ENCODE data around the gene TMC6. TPM values are rescaled to one million over a fixed set of nuclear protein-coding genes. Genes with fewer than 3 reads are reported as not detected.

The TMC6 gene, protein sequence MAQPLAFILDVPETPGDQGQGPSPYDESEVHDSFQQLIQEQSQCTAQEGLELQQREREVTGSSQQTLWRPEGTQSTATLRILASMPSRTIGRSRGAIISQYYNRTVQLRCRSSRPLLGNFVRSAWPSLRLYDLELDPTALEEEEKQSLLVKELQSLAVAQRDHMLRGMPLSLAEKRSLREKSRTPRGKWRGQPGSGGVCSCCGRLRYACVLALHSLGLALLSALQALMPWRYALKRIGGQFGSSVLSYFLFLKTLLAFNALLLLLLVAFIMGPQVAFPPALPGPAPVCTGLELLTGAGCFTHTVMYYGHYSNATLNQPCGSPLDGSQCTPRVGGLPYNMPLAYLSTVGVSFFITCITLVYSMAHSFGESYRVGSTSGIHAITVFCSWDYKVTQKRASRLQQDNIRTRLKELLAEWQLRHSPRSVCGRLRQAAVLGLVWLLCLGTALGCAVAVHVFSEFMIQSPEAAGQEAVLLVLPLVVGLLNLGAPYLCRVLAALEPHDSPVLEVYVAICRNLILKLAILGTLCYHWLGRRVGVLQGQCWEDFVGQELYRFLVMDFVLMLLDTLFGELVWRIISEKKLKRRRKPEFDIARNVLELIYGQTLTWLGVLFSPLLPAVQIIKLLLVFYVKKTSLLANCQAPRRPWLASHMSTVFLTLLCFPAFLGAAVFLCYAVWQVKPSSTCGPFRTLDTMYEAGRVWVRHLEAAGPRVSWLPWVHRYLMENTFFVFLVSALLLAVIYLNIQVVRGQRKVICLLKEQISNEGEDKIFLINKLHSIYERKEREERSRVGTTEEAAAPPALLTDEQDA
- 116 and 133 TPM in 2 replicates for total RNA-seq (2022)
- Bru-seq, nascent RNA = percentile 56 among the genes with signal in this experiment
- percentile 70 among the genes with signal in this experiment for BruChase-seq, experiment 1, labeled RNA remaining after a 6-hour chase
- percentile 74 among the genes with signal in this experiment for BruChase-seq, experiment 2, labeled RNA remaining after a 2-hour chase
- long read RNA-seq, full-length matches to known transcripts = 14 of 59 reads
- long read RNA-seq, partial matches to known transcripts = 13 of 59 reads
- long read RNA-seq, other reads (novel, unspliced or antisense) = 32 of 59 reads

DNA sequence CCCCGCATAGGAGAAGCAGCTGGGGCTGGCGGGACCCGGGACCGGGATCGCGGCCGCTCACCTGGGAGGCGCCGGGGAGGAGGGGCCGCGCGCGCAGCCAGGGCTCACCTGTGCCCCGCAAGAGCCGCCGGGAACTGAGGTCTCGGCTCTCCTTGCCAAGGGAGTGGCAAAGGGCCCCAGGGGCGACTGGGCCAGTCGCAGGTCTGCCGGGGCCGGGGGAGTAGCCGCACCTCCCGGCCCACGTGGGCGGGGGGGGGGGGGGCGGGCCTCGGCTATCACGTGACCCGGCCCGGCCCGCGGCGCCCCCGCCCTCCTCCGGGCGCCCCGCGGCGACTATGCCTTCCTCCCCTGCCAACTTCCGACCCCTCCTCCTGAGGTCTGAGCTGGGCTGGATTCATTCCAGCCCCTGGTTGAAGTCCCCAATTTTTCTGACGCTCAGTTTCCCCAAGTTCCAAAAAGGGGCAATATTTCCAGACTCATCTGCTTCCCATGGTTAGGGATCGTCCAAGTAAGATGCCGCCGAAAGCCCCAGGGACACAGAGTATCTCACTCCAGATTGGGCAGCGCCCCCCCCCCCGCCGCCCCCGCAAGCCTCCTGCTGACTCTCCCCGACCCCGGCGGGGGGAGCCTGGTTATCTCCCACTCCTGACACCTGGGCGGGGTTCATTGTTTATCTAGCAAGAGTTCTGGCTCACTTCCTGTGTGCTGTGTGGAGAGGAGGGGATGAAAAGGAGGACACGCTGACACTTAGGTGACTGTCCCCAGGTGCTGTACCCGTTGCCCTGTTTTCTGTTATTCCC lies at the start of gene TMC6:
TMC6 (minus strand) TSS at position 205 of the 800 bp plus-strand sequence. CDS start 1,923 bp downstream, outside the sequence.
- intact Hi-C loops (cut with micrococcal nuclease; ENCODE audit: unreplicated experiment) = no loop called here
- CTCF ChIA-PET = interaction anchor here (0.6 to 2.3 kb wide), 7 partner anchors 8 to 78 kb away, joined by 3 to 7 read pairs (median 5); partner anchors contain the start of genes AFMID and TK1
- TF ChIP-seq CTCF (IDR thresholded peaks at IDR 0.05; ENCODE audit: unreplicated experiment) = no peak
- H3K9me3 Mint-ChIP-seq (ENCODE audit: low read depth, unreplicated experiment) = no peaks in the 10 kb centered on the region
- H3K27ac Mint-ChIP-seq (ENCODE audit: unreplicated experiment) = peak within 1 kb of the TSS; percentile 87
- peak within 1 kb of the TSS; percentile 88 for H3K4me3 Mint-ChIP-seq (ENCODE audit: low read depth, unreplicated experiment)
- no TSS peak for BruUV-seq (replicated peaks)
- H3K36me3 Mint-ChIP-seq (ENCODE audit: insufficient read depth, unreplicated experiment) = peaks cover 55% of the 10 kb centered on the region
- peaks cover 28% of the 10 kb centered on the region for H3K4me1 Mint-ChIP-seq (ENCODE audit: low read depth, unreplicated experiment)
- peak; percentile 79 for DNase-seq
- no peaks in the 10 kb centered on the region for H3K27me3 Mint-ChIP-seq (ENCODE audit: unreplicated experiment)

DNA sequence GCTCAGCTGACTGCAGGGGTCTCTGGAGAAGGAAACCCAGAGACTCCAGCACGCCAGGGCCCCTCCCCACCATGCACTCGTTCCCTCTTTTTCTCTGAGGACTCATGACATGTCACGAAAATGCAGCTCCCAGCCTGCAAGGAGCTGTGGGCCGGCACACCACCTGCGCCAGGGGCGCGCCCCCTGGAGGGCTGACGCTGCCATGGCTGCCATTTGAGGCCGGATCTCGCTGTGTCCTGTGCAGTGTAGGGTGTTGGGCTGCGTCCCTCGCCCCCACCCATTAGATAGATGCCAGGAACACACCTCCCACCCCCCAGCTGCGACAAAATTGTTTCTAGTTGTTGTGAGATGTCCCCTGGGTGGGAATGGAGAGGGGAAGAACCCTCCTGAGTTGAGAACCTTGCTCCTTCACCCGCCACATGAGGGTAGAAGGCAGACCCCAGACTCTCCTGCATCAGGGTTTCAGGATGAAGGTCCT lies 48.0 kb upstream of the TMC6 start:
- DNase-seq = no peak
- Mint-ChIP-seq H3K4me1 (ENCODE audit: low read depth, unreplicated experiment) (peaks cover 38% of the 10 kb centered on the region), H3K27me3 (ENCODE audit: unreplicated experiment) (no peaks in the 10 kb centered on the region), H3K27ac (ENCODE audit: unreplicated experiment) (no peak overlapping the region), H3K36me3 (ENCODE audit: insufficient read depth, unreplicated experiment) (peaks cover 77% of the 10 kb centered on the region), H3K9me3 (ENCODE audit: low read depth, unreplicated experiment) (no peaks in the 10 kb centered on the region), H3K4me3 (ENCODE audit: low read depth, unreplicated experiment) (no peak overlapping the region)
- CTCF ChIA-PET = interaction anchor here (0.9 to 1.5 kb wide), 3 partner anchors 10 to 93 kb away, joined by 4 to 8 read pairs (median 5); partner anchors contain the start of gene TK1
- TF ChIP-seq CTCF (IDR thresholded peaks at IDR 0.05; ENCODE audit: unreplicated experiment) = peak; percentile 48
- no TSS peak for BruUV-seq (replicated peaks)
- intact Hi-C loops (cut with micrococcal nuclease; ENCODE audit: unreplicated experiment) = no loop called here

DNA sequence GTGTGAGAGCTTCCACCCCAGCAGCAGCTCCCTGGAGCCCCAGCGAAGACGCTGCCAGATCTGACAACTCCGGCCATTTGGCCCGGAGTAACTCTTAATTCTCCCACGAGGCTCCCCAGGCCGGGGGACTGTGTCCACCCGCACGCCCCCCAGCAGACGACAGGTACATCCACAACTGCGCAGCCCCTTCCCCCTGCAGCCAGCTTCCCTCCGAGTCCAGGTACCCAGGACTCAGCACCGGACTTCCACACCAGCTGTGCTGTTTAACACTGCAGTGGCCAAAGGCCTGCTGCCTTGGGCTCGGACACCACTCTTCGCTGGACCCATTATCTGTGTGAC lies 47.1 kb upstream of the TMC6 start:
- Mint-ChIP-seq H3K27ac (ENCODE audit: unreplicated experiment) (no peak overlapping the region), H3K4me1 (ENCODE audit: low read depth, unreplicated experiment) (peaks cover 46% of the 10 kb centered on the region), H3K4me3 (ENCODE audit: low read depth, unreplicated experiment) (no peak overlapping the region), H3K27me3 (ENCODE audit: unreplicated experiment) (no peaks in the 10 kb centered on the region), H3K36me3 (ENCODE audit: insufficient read depth, unreplicated experiment) (peaks cover 70% of the 10 kb centered on the region), H3K9me3 (ENCODE audit: low read depth, unreplicated experiment) (no peaks in the 10 kb centered on the region)
- intact Hi-C loops (cut with micrococcal nuclease; ENCODE audit: unreplicated experiment) = loop anchor here (2.0 kb wide), 1 partner anchor 63 kb away; no protein-coding TSS in a partner anchor
- BruUV-seq (replicated peaks) = no TSS peak
- DNase-seq = no peak
- TF ChIP-seq CTCF (IDR thresholded peaks at IDR 0.05; ENCODE audit: unreplicated experiment) = no peak
- CTCF ChIA-PET = interaction anchor here (0.9 to 2.2 kb wide), 4 partner anchors 11 to 92 kb away, joined by 3 to 9 read pairs (median 6); partner anchors contain the start of gene TK1
